Measurements from ENCODE around the gene CAMK4. TPM values are rescaled to one million over a fixed set of nuclear protein-coding genes. Genes with fewer than 3 reads are reported as not detected.

The CAMK4 gene
- total and polyA plus RNA-seq, 9 of the 15 experiments (the other 6 are each of a cell fraction or from before 2014, with no cell fraction given): 0.35 TPM; not detected in 8

GRCh38 chr5:111227801-111228200 is 3.6 kb downstream of the CAMK4 start:
- intact Hi-C loops (cut with micrococcal nuclease): no loop called here
- ChIA-PET POLR2A (no interaction called here), CTCF (ENCODE audit: low intra/inter-chr PET ratio) (no interaction called here)
- Histone ChIP-seq H3K27me3 (ENCODE audit: control insufficient read depth in 2 of 2, insufficient read depth in 2 of 2, low read length in 2 of 2) (peaks cover 9 to 21% of the 10 kb centered on the region in 2 experiments; a peak in 4 of 5 replicates), H3K9ac (ENCODE audit: insufficient read depth in 1 of 2, low read depth in 2 of 2, low read length in 2 of 2) (no peak overlapping the region), H3K9me3 (replicated peaks; ENCODE audit: control insufficient read depth, insufficient read depth, low read depth, low read length) (no peaks in the 10 kb centered on the region), H3K36me3 (ENCODE audit: control insufficient read depth, insufficient read depth, low read length) (no peaks in the 10 kb centered on the region), H3K4me1 (replicated peaks in 1 of 2; ENCODE audit: control insufficient read depth in 2 of 2, insufficient read depth in 2 of 2, low read length in 2 of 2) (peaks cover 0 to 14% of the 10 kb centered on the region in 2 experiments; a peak in 3 of 5 replicates), H3K79me2 (ENCODE audit: control insufficient read depth, insufficient read depth, low read length) (no peaks in the 10 kb centered on the region), H3K4me3 (no peak overlapping the region), H3K4me2 (ENCODE audit: insufficient read depth, low read length) (no peak overlapping the region), H3K27ac (ENCODE audit: extremely low read depth, low read depth, low read length) (no peak overlapping the region), H3K9me1 (ENCODE audit: control insufficient read depth, insufficient read depth, low read length) (no peaks in the 10 kb centered on the region), H2AFZ (ENCODE audit: low read depth, low read length) (no peak overlapping the region), H4K20me1 (replicated peaks; ENCODE audit: control insufficient read depth, insufficient read depth, low read length) (no peaks in the 10 kb centered on the region; the same call in 1 of the 2 replicates)
- in situ Hi-C loops (cut with MboI): no loop called here
- no peak for DNase-seq (ENCODE audit: extremely low read depth in 1 of 4, low spot score in 3 of 4)
- no peak for FAIRE-seq
- 0% methylated on average over 4 of the region's 4 CpGs for WGBS (ENCODE audit: insufficient coverage, low coverage, missing lambda C conversion rate)
- ATAC-seq: no peak
- no TSS peak for BruUV-seq (replicated peaks)
- TF ChIP-seq TRIM28 (IDR thresholded peaks at IDR 0.05) (no peak), STAT6 (CRISPR knock-in tag; IDR thresholded peaks at IDR 0.05) (no peak), MXD1 (CRISPR knock-in tag; IDR thresholded peaks at IDR 0.05; ENCODE audit: borderline replicate concordance, poor library complexity, severe bottlenecking) (no peak), ZFP1 (CRISPR knock-in tag; IDR thresholded peaks at IDR 0.05) (no peak), TRIM24 (IDR thresholded peaks at IDR 0.05) (no peak), THRA (IDR thresholded peaks at IDR 0.05) (no peak), ZC3H11A (IDR thresholded peaks at IDR 0.05; ENCODE audit: low read depth, low read length) (no peak), GABPB1 (CRISPR knock-in tag; IDR thresholded peaks at IDR 0.05) (no peak), MEIS2 (IDR thresholded peaks at IDR 0.05; ENCODE audit: partially characterized antibody) (no peak), ZNF444 (CRISPR knock-in tag; IDR thresholded peaks at IDR 0.05) (no peak), E4F1 (CRISPR knock-in tag; IDR thresholded peaks at IDR 0.05; ENCODE audit: borderline replicate concordance) (no peak), RHOXF2B (CRISPR knock-in tag; conservative IDR thresholded peaks at IDR 0.05) (no peak), PRPF4 (IDR thresholded peaks at IDR 0.05; ENCODE audit: insufficient read depth, low read depth, low read length, poor library complexity, severe bottlenecking) (no peak)
